Stimulated activated CD4-positive, alpha-beta T cell treated with anti-CD3 and anti-CD28 coated beads, TNF-alpha, amount 100 ng/mL, for 24 hours (primary cell): ENCODE data around the gene SRF.

Experiments used
- DNase-seq, 3 experiments: peaks; one replicate each; pipeline ENCODE4 v3.0.0-alpha.2; 2020; ENCODE audit warnings: low read depth in 3 of 3

The SRF gene

GRCh38 chr6:43183441-43183840, 12.4 kb downstream of the SRF start:
- DNase-seq: no peak

GRCh38 chr6:43184268-43184985, 13.4 kb downstream of the SRF start:
- DNase-seq: no peak

GRCh38 chr6:43185391-43185985, 14.4 kb downstream of the SRF start:
- DNase-seq: no peak

GRCh38 chr6:43186019-43186418, 14.9 kb downstream of the SRF start:
- DNase-seq: no peak

DNA sequence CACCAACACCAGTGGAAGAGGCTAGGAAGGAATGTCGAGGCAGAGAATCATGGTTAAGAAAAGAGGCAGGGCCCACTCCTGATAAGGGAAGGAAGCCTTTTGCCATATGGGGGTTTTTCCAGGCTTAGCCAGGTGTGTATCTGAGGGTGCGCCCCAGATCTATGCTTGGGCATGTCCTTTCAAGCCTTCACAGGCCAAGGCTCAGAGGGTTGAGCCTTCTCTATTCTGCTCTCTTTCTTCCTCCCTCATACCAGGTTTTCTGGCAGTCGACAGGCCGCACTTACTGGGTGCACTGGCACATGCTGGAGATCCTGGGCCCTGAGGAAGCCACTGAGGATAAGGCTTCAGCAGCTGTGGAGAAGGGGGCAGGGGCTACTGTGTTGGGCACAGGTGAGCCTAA, 15.6 kb downstream of the SRF start:
- no peak for DNase-seq

- DNase-seq: no peak
These were observed 16.8 kb downstream of the SRF start for GRCh38 chr6:43187821-43188220.

DNA sequence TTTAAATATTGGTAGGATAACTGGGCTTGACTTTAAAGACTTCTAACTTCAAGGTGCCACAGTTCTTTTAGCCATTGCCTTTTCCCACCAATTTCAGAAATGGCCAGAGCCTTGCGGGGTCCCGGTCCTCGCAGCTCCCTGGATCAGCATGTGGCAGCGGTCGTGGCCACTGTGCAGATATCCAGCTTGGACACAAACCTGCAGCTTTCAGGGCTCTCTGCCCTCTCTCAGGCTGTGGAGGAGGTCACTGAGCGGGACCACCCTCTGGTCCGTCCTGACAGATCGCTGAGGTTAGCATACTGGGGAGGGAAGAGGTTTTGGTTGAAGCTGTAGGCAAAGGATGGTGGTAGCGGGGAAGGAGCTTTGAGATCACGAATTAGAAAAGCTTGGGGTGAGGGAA, 17.4 kb downstream of the SRF start:
- no peak for DNase-seq

GRCh38 chr6:43189776-43190304, 18.8 kb downstream of the SRF start:
- no peak for DNase-seq

GRCh38 chr6:43192911-43193310, 21.8 kb downstream of the SRF start:
- no peak for DNase-seq

DNA sequence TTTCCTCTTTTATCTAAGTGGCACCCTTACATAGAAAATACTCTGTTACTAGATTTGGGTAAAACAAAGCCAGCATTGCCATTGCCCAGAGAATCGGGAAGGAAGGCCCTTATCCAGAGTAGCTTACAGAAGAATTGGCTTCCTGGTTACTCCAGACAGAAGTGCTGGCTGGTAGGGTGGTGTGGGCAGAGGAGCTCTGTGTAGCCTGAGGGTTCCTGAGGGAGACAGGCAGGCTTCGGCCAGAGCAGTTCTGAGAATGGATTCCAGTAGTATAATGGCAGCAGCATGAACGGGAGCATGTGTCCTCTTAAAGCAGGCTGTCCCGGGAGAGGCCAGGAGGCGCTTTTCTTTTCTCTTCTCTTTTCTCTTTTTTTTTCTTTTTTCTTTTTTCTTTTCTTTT, 22.9 kb downstream of the SRF start:
- DNase-seq: no peak

GRCh38 chr6:43196337-43196736, 25.3 kb downstream of the SRF start:
- DNase-seq: no peak

GRCh38 chr6:43199912-43200311, 28.8 kb downstream of the SRF start:
- DNase-seq: no peak

- DNase-seq: no peak
These were observed 29.5 kb downstream of the SRF start for GRCh38 chr6:43200541-43200940.

GRCh38 chr6:43202451-43202850, 31.4 kb downstream of the SRF start:
- no peak for DNase-seq

- no peak for DNase-seq
These were observed 32.1 kb downstream of the SRF start for GRCh38 chr6:43203029-43203717.

DNA sequence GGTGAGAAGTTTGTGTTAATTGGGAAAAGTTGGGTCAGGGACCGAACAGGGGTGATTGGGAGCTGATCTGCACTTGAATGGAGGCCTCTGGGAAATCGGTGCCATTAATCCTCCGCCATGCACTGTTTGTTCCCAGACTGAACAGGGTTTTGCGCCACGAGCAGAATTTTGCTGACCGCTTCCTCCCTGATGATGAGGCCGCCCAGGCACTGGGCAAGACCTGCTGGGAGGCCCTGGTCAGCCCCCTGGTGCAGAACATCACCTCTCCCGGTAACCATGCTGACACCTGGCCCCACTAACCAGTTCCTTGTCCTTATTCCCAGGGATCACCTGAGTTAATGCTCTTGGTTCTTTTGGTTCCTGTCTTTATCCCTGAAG, 32.6 kb downstream of the SRF start:
- DNase-seq: no peak

- no peak for DNase-seq
These were observed 33.4 kb downstream of the SRF start for GRCh38 chr6:43204271-43205105.

- DNase-seq: no peak
These were observed 34.8 kb downstream of the SRF start for GRCh38 chr6:43205849-43206248.

DNA sequence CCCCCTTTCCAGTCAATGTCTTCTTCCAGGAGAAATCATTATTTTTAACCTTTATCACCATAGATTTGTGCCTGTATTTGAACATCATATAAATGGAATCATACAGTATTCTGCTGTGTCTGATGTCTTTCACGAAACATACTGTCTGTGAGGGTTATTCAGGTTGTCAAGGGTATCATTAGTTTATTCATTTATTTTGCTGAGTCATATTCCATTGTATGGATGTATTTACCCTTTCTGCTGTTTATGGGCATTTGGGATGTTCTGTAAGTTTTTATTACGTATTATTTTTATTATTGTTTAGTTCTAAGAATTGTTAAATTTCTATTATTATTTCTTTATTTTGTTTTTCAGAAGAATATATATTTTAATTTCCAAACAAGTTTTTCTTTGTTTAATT, 36.2 kb downstream of the SRF start:
- DNase-seq: no peak

GRCh38 chr6:43211955-43212354, 40.9 kb downstream of the SRF start:
- DNase-seq: no peak

DNA sequence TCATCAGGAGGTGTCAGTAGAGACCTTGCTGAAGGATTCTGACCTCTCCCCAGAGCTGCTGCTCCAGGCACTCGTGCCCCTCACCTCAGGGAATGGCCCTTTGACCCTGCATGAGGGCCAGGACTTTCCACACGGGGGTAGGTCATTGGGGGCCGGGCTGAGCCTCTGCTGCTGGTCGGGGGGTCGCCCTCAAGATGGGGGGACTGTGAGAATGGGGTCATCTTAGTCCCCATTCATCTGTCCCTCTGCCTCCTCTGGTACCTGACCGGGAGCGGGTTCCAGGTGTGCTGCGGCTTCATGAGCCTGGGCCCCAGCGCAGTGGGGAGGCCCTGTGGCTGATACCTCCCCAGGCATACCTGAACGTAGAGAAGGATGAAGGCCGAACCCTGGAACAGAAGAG, 42.4 kb downstream of the SRF start:
- DNase-seq: no peak

- DNase-seq: no peak
These were observed 44.0 kb downstream of the SRF start for GRCh38 chr6:43215066-43215465.
